Ovary (tissue), 9 donors: ENCODE results near the gene ABHD11. TPM values are rescaled to one million over a fixed set of nuclear protein-coding genes. Genes with fewer than 3 reads are reported as not detected.
A peak's percentile ranks its signal among the peaks of the same experiment; 100 is the strongest.
"Not testable (repeated sequence)": the region's sequence is repeated elsewhere in the genome, so short reads cannot be mapped to it uniquely, and the experiment has no call there.

Experiments used
- DNase-seq, 5 donors: peaks; one replicate each; pipeline ENCODE4 v3.0.0-alpha.2; 2019 to 2020
- H3K27ac ChIP-seq, 2 donors: fragments of 200-600 bp; one replicate each; pipeline versions ENCODE4 v1.5.1 to v1.8.0; 2019 to 2022
- H3K27me3 ChIP-seq: fragments of 200-600 bp; one replicate; pipeline ENCODE4 v1.8.0; 2022
- H3K36me3 ChIP-seq: fragments of 200-600 bp; sonication (generic); one replicate; pipeline ENCODE4 v1.5.1; 2019
- H3K4me1 ChIP-seq: one replicate; pipeline ENCODE4 v1.8.1; 2013; ENCODE audit warnings: mild to moderate bottlenecking, moderate library complexity; ENCODE audit not compliant: insufficient read depth
- H3K4me3 ChIP-seq: fragments of 200-600 bp; sonication (generic); one replicate; pipeline ENCODE4 v1.5.1; 2017
- H3K9me3 ChIP-seq, 2 donors: fragments of 200-600 bp in 1 of 2; sonication (generic) in 1 of 2; one replicate each; pipeline versions ENCODE4 v1.5.1 to v1.8.1; 2013 to 2019; ENCODE audit warnings: mild to moderate bottlenecking in 1 of 2, moderate library complexity in 1 of 2
- EP300 ChIP-seq: sonication (generic); formaldehyde crosslinking; IDR thresholded peaks from one replicate; pipeline ENCODE4 v1.6.1; 2017; ENCODE audit warnings: antibody characterized with exemption
- POLR2A ChIP-seq: fragments of 450-650 bp; IDR thresholded peaks from one replicate; pipeline ENCODE4 v1.6.1; 2017; ENCODE audit warnings: antibody characterized with exemption, mild to moderate bottlenecking, moderate library complexity
- WGBS, 3 donors: extraction: QIAGEN DNeasy Blood & Tissue Kit in 1 of 3; methylation state at CpG; one replicate each; pipeline versions ENCODE4 v1.1.5 to v1.1.7; 2013 to 2017; 5-methylcytosine and 5-hydroxymethylcytosine counted together
- intact Hi-C, 4 donors: fragments of 100-400 bp; cut with DNase I; formaldehyde crosslinking; loops; one replicate each; pipeline versions ENCODE4 v1.11.0 to v1.15.1; 2022 to 2023
- polyA plus RNA-seq, 2 donors: library from polyadenylated mRNA; stranded (reverse); fragments of 200-250 nt in 1 of 2; fragments of 350-450 nt in 1 of 2; fragmentation: Illumina TruSeq in 1 of 2; extraction: RNeasy Lipid Tissue Mini Kit (QIAGEN cat#74804) in 1 of 2; gene quantifications; one replicate each; pipeline ENCODE4 v1.2.3, GENCODE V29; 2013 to 2014
- total RNA-seq, 7 donors: library from RNA; depleted of rRNA in 2 of 7; stranded (reverse); fragments of >200 nt in 2 of 7; fragmentation: NEBNext Ultra II Directional in 3 of 7; extraction: Animal tissue kit (Norgen Biotek cat#: 25700) in 3 of 7; gene quantifications; one replicate each; pipeline versions ENCODE4 v1.1.0 to v1.2.4, GENCODE V29; 2016 to 2023
- TF ChIP-seq, protein P1 (sequence below), 3 donors: fragments of 450-650 bp in 2 of 3; fragments of 200-600 bp in 1 of 3; IDR thresholded peaks; one replicate each; pipeline versions ENCODE4 v1.5.1 to v1.8.0; 2016 to 2022; ENCODE audit warnings: antibody characterized with exemption in 3 of 3, mild to moderate bottlenecking in 1 of 3
- donor health status: DM: no; HTN: no; CAD: no; lungs with moderate emphysema.
- donor health status: DM: no; HTN: no; CAD: no.
- donor health status: Bipolar disorder and iron deficiency.
- donor health status: DM: yes; HTN: yes; CAD: no.
- donor health status: DM: no; HTN: no; CAD: no.
- donor health status: DM: yes; HTN: yes; CAD: no.

Gene ABHD11
- total and polyA plus RNA-seq, 9 donors: 8.0 to 34.6 (median 11.4) TPM

DNA sequence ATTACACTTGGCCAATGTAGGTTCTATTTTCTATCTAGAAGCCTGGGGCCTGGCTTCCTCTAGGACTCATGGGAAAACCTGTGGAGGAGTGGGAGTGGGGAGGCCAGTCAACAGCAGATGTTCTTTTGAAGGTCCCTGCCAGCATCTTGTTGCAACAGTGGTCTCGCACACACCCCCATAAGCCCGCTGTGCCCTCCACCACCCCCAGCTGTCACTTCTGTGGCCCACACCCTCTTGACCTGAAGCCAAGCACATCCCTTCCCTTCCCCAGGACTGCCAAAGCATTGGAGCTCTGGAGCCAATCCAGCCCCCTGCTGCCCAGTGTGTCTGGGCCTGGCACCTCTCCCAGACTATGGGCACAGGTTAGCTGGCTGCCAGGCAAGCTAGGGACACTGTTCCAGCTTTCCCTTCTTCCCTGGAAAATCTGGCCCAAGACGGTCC, 17.2 kb downstream of the ABHD11 start:
- Histone ChIP-seq H3K9me3 (no peaks in the 10 kb centered on the region), H3K27me3 (no peaks in the 10 kb centered on the region), H3K4me3 (no peak overlapping the region), H3K4me1 (no peaks in the 10 kb centered on the region), H3K36me3 (no peaks in the 10 kb centered on the region), H3K27ac (no peak overlapping the region)
- WGBS, 3 donors: 44 to 50% (median 45%) methylated on average over 3 of the region's 3 CpGs
- DNase-seq: no peak
- no peak for TF ChIP-seq EP300
- TF ChIP-seq, protein P1, sequence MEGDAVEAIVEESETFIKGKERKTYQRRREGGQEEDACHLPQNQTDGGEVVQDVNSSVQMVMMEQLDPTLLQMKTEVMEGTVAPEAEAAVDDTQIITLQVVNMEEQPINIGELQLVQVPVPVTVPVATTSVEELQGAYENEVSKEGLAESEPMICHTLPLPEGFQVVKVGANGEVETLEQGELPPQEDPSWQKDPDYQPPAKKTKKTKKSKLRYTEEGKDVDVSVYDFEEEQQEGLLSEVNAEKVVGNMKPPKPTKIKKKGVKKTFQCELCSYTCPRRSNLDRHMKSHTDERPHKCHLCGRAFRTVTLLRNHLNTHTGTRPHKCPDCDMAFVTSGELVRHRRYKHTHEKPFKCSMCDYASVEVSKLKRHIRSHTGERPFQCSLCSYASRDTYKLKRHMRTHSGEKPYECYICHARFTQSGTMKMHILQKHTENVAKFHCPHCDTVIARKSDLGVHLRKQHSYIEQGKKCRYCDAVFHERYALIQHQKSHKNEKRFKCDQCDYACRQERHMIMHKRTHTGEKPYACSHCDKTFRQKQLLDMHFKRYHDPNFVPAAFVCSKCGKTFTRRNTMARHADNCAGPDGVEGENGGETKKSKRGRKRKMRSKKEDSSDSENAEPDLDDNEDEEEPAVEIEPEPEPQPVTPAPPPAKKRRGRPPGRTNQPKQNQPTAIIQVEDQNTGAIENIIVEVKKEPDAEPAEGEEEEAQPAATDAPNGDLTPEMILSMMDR (IDR thresholded peaks at IDR 0.05): no peak
- no peak for TF ChIP-seq POLR2A
- intact Hi-C loops: loop anchor here in 1 of 4 donors (10.0 kb wide), 1 partner anchor 57 kb away; the partner anchor contains the start of gene VPS37D

DNA sequence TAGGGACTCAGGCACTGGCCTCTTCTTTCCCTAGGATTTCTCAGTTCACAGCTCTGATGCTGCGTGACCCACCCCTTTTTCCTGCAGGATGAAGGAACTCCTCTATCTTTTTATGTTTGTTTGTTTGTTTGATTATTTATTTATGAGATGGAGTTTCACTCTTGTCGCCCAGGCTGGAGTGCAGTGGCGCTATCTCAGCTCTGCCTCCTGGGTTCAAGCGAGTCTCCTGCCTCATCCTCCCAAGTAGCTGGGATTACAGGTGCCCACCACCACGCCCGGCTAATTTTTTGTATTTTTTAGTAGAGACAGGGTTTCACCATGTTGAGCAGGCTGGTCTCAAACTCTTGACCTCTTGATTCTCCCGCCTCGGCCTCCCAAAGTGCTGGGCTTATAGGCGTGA, 18.2 kb downstream of the ABHD11 start:
- H3K36me3 ChIP-seq, H3K4me1 ChIP-seq, DNase-seq, H3K4me3 ChIP-seq, H3K27me3 ChIP-seq, H3K27ac ChIP-seq, H3K9me3 ChIP-seq: not testable (repeated sequence)
- intact Hi-C loops: loop anchor here in 1 of 4 donors (10.0 kb wide), 1 partner anchor 56 kb away; the partner anchor contains the start of gene VPS37D
- 94 to 97% (median 96%) methylated on average over 9 of the region's 9 CpGs for WGBS, 3 donors

DNA sequence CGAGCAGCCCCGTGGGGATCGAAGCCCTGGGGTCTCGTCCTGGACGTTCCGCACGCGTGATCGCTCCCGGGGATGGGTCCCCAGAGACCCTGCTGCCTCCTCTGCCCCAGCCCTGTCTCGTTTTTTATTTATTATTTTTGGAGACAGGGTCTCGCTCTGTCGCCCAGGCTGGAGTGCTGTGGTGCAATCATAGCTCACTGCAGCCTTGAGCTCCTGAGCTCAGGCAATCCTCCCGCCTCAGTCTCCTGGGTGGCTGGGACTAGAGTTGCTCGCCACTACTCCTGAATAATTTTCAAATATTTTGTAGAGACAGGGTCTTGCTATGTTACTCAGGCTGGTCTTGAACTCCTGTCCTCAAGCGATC, 18.8 kb downstream of the ABHD11 start:
- Histone ChIP-seq H3K36me3 (no peaks in the 10 kb centered on the region), H3K27me3 (no peaks in the 10 kb centered on the region), H3K27ac (no peak overlapping the region), H3K4me1 (no peaks in the 10 kb centered on the region), H3K4me3 (peak overlapping the region; percentile 70), H3K9me3 (no peaks in the 10 kb centered on the region)
- intact Hi-C loops: loop anchor here in 1 of 4 donors (10.0 kb wide), 1 partner anchor 55 kb away; the partner anchor contains the start of gene VPS37D
- no peak for DNase-seq
- WGBS, 3 donors: 6 to 18% (median 7%) methylated on average over 6 to 16 of the region's 16 CpGs
- TF ChIP-seq, protein P1 (IDR thresholded peaks at IDR 0.05): no peak
- no peak for TF ChIP-seq POLR2A
- TF ChIP-seq EP300: no peak

DNA sequence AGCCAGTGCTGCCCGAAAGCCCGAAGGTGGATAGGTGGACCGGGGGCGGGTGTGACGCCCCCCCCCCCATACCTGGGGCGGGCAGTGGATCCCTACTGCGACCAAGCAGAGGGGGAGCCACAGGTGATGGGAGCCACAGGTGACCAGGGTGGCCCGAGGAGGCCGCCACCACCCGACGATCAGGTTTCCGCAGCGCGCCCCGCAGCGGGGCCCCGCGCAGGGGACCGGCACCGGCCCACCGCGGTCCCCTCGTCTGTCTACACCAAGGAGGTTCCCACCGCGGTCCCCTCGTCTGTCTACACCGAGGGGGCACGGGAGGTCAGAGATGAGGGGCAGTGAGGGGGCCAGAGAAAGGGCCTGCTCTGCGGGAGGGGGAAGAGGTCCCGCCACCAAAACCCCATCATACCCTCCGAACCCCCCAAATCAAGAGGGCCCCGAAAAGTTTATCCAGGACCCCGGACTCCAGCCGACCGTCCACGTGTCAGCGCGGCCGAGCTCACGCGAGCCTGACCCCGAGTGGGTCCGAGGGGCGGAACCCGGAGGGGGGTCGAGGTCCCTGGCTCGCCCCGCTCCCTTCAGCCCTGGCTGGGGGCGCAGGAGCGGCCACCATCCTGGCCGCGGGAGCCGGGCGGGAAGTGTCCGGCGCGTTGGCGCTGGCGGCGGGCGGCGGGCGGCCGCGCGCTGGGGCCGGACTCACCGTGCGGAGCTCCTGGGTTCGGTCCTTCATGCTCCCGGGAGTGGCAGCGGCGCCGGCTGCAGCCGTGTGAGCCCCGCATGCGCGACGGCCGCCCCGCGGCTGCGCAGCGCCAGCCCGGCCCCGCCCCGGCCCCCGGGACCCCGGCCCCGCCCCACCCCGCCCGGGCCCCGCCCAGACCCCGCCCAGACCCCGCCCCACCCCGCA, 19.4 kb downstream of the ABHD11 start, which contains the start of gene STX1A:
TSS of gene STX1A (minus strand) at position 765 of the 901 bp plus-strand sequence. CDS start at position 727, 38 bp downstream.
- intact Hi-C loops: no loop called here
- TF ChIP-seq POLR2A (no peak), EP300 (no peak)
- TF ChIP-seq, protein P1 (IDR thresholded peaks at IDR 0.05): no peak
- H3K4me1 ChIP-seq: no peaks in the 10 kb centered on the region
- peak within 1 kb of the TSS; percentile 70 for H3K4me3 ChIP-seq
- H3K27ac ChIP-seq: no peak within 1 kb of the TSS
- H3K27me3 ChIP-seq: no peaks in the 10 kb centered on the region
- no peaks in the 10 kb centered on the region for H3K36me3 ChIP-seq
- no peaks in the 10 kb centered on the region for H3K9me3 ChIP-seq
- DNase-seq: peak; percentile 55 to 82 (median 58)
- 1 to 2% (median 1%) methylated on average over 44 to 95 of the region's 96 CpGs for WGBS, 3 donors

DNA sequence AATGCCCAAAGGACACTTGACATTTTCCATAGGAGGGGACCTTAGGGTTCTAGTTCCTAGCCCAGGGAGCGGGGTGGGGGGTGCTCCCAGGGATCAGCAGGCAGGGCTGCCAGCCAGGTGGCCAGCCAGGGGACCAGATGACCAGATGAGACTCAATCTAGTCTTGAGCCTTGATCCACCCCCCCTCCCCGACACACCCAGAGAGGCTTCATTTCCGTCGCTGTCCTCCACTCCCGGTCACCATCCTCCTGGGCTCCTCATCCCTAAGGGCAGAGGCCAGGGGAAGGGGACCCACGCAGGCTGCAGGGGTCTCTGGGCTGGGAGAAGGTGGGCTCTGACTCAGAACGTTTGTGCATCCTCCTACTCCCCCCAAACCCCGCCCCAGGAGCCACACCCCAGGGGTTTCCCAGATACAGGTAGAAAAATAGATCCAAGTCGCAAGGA, 20.1 kb downstream of the ABHD11 start:
- Histone ChIP-seq H3K9me3 (no peaks in the 10 kb centered on the region), H3K27me3 (no peaks in the 10 kb centered on the region), H3K4me3 (peak overlapping the region; percentile 70), H3K27ac (no peak overlapping the region), H3K4me1 (no peaks in the 10 kb centered on the region), H3K36me3 (no peaks in the 10 kb centered on the region)
- TF ChIP-seq, protein P1 (IDR thresholded peaks at IDR 0.05): no peak
- TF ChIP-seq EP300 (no peak), POLR2A (no peak)
- no peak for DNase-seq
- intact Hi-C loops: no loop called here
- WGBS, 3 donors: 38 to 57% (median 47%) methylated on average over 9 of the region's 9 CpGs
